Measurements from ENCODE around the gene SNRPD3. TPM values are rescaled to one million over a fixed set of nuclear protein-coding genes. Genes with fewer than 3 reads are reported as not detected.
"Not testable (repeated sequence)": the region's sequence is repeated elsewhere in the genome, so short reads cannot be mapped to it uniquely, and the experiment has no call there.

Gene SNRPD3
- total RNA-seq, 4 donors from 2014 or later = 107 to 176 (median 152) TPM

DNA sequence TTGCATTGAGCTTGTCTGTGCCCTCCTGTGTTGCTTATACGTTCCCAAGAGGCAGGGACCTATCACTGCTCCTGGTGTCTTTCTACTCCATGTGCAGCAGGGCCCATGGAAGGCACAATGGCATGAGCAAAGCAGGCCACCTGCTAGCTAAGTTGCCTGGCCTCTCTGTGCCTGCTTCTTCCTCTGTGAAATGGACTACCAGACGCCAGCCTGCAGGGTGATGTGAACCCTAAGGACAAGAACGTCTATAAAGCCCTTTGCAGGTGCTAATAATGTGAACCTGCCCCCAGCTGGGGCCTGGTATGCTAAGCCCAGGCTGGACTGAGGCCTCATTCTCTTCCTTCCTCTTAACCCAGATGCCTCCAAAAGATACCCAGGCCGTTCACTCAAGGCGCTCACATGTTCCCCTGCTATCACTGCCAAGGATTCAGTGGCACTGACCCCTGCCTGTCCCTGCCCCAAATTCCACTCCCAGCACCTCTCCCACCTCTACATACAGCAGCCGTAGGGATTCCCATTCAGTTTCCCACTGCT, 4.8 kb upstream of the SNRPD3 start:
- H3K4me3 ChIP-seq = no peak overlapping the region

GRCh38 chr22:24552503-24553286, 3.1 kb upstream of the SNRPD3 start:
- H3K27me3 ChIP-seq; intact Hi-C loops (cut with DNase I); H3K4me3 ChIP-seq; DNase-seq; H3K9me3 ChIP-seq: not testable (repeated sequence)
- Histone ChIP-seq H3K27ac (peak overlapping the region in 2 of 4 donors; percentile 98 to 100), H3K36me3 (peaks cover 5 to 44% (median 10%) of the 10 kb centered on the region in 3 donors), H3K4me1 (peaks cover 21 to 63% (median 33%) of the 10 kb centered on the region in 3 donors)
- 81 to 84% methylated on average over 8 to 10 of the region's 10 CpGs for WGBS, 2 donors

More for the DNA sequence above, 4.8 kb upstream of the SNRPD3 start:
- Histone ChIP-seq H3K27me3 (no peaks in the 10 kb centered on the region), H3K9me3 (no peaks in the 10 kb centered on the region), H3K36me3 (peaks cover 21 to 56% (median 22%) of the 10 kb centered on the region in 3 donors), H3K27ac (no peak overlapping the region), H3K4me1 (peaks cover 10 to 49% (median 20%) of the 10 kb centered on the region in 3 donors)
- no peak for TF ChIP-seq POLR2A (IDR thresholded peaks at IDR 0.05)
- TF ChIP-seq, protein P1, sequence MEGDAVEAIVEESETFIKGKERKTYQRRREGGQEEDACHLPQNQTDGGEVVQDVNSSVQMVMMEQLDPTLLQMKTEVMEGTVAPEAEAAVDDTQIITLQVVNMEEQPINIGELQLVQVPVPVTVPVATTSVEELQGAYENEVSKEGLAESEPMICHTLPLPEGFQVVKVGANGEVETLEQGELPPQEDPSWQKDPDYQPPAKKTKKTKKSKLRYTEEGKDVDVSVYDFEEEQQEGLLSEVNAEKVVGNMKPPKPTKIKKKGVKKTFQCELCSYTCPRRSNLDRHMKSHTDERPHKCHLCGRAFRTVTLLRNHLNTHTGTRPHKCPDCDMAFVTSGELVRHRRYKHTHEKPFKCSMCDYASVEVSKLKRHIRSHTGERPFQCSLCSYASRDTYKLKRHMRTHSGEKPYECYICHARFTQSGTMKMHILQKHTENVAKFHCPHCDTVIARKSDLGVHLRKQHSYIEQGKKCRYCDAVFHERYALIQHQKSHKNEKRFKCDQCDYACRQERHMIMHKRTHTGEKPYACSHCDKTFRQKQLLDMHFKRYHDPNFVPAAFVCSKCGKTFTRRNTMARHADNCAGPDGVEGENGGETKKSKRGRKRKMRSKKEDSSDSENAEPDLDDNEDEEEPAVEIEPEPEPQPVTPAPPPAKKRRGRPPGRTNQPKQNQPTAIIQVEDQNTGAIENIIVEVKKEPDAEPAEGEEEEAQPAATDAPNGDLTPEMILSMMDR (IDR thresholded peaks at IDR 0.05) = no peak
- intact Hi-C loops (cut with DNase I) = no loop called here
- 72 to 96% methylated on average over 4 of the region's 6 CpGs for WGBS, 2 donors
- no peak for DNase-seq

GRCh38 chr22:24553597-24554312, 2.0 kb upstream of the SNRPD3 start:
- TF ChIP-seq, protein P1 (IDR thresholded peaks at IDR 0.05) = no peak
- TF ChIP-seq POLR2A (IDR thresholded peaks at IDR 0.05) = no peak
- DNase-seq = no peak
- H3K4me1 ChIP-seq = peaks cover 21 to 72% (median 33%) of the 10 kb centered on the region in 3 donors

GRCh38 chr22:24554313-24555164, 1.3 kb upstream of the SNRPD3 start, which contains the start of gene GUCD1:
Gene GUCD1 (minus strand): TSS chr22:24555138. CDS start chr22:24554991, 147 bp downstream.
- Histone ChIP-seq H3K27me3 (no peaks in the 10 kb centered on the region), H3K4me3 (peak within 1 kb of the TSS; percentile 81 to 95 (median 88)), H3K27ac (peak within 1 kb of the TSS; percentile 96 to 100 (median 98)), H3K36me3 (peaks cover 0 to 44% (median 0%) of the 10 kb centered on the region in 3 donors), H3K9me3 (no peaks in the 10 kb centered on the region), H3K4me1 (peaks cover 21 to 80% (median 33%) of the 10 kb centered on the region in 3 donors)
- no peak for DNase-seq
- 0% methylated on average over 10 to 15 of the region's 64 CpGs for WGBS, 2 donors
- intact Hi-C loops (cut with DNase I) = no loop called here
- peak in 2 of 4 donors; percentile 83 to 89 for TF ChIP-seq POLR2A (IDR thresholded peaks at IDR 0.05)
- TF ChIP-seq, protein P1 (IDR thresholded peaks at IDR 0.05) = no peak

More at GRCh38 chr22:24553597-24554312, 2.0 kb upstream of the SNRPD3 start:
- WGBS, 2 donors = 12 to 27% methylated on average over 3 to 6 of the region's 12 CpGs
- Histone ChIP-seq H3K27me3 (no peaks in the 10 kb centered on the region), H3K36me3 (peaks cover 0 to 44% (median 0%) of the 10 kb centered on the region in 3 donors), H3K4me3 (peak overlapping the region; percentile 81 to 95 (median 88)), H3K9me3 (no peaks in the 10 kb centered on the region), H3K27ac (peak overlapping the region; percentile 96 to 100 (median 98))
- intact Hi-C loops (cut with DNase I) = no loop called here

DNA sequence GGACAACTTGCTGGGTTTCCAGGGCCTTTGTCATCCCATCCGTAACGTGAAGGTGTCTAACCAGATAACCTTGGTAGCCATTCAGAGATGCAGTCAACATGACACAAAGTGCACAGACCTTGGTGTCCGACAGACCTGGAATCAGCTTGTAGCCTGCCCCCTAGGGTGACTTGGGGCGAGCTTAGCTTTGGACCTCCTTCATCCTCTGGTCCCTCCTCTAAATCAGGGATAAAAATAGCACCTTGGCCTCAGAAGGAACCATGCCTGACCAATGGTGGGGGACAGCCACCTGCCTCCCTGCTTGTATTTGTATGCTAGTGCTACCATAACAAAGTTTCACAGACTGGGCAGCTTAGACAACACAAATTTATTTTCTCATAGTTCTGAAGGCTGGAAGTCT, 3.7 kb downstream of the SNRPD3 start:
- Histone ChIP-seq H3K4me1 (peaks cover 13 to 59% (median 24%) of the 10 kb centered on the region in 3 donors), H3K36me3 (peaks cover 0 to 67% (median 8%) of the 10 kb centered on the region in 3 donors), H3K27ac (no peak overlapping the region), H3K9me3 (no peaks in the 10 kb centered on the region), H3K27me3 (no peaks in the 10 kb centered on the region), H3K4me3 (no peak overlapping the region)
- intact Hi-C loops (cut with DNase I) = no loop called here
- no peak for DNase-seq
- no peak for TF ChIP-seq POLR2A (IDR thresholded peaks at IDR 0.05)
- TF ChIP-seq, protein P1 (IDR thresholded peaks at IDR 0.05) = no peak
- WGBS, 2 donors = 63 to 73% methylated on average over 3 to 4 of the region's 4 CpGs
